ENCODE data around the gene ELAPOR1.

The ELAPOR1 gene

DNA sequence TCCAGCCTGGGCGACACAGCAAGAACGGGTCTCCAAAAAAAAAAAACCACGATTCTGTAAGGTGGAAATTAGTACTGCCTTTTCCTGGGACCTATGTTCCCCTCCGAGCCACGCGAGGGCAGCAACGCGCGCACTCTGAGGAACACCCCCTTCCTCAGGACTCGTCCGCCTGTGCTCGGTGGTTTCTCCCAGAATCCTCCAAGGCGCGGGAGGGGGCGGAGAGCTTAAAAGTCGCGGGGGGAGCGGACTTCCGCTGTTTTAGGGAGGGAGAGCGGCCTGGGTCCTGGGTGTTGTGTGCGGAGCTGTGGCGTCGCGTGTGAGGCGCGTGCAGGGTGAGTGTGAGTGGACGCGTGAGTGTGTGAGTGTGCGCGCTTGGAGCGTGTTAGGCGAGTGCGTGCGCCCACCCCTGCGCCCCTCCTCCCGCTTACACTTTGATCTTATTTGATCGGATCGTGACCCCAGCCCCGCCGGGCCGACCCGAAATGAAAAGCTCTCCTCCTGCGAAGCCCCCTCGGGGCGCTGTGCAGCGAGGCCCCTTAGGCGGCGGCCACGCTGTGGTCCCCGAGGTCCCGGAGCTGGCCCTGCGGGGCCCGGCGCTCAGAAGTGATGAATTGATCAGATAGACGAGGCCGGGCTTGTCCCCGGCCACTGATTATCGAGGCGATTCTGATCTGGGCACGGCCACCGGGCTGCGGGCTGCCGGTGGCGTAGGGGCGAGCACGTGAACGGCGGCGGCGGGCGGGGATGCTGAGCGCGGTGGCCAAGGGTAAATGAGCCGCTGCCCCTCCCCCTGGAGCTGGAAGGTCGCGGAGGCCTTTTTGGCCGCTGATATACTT lies 13.8 kb upstream of the ELAPOR1 start:
- DNase-seq = peak; percentile 66

DNA sequence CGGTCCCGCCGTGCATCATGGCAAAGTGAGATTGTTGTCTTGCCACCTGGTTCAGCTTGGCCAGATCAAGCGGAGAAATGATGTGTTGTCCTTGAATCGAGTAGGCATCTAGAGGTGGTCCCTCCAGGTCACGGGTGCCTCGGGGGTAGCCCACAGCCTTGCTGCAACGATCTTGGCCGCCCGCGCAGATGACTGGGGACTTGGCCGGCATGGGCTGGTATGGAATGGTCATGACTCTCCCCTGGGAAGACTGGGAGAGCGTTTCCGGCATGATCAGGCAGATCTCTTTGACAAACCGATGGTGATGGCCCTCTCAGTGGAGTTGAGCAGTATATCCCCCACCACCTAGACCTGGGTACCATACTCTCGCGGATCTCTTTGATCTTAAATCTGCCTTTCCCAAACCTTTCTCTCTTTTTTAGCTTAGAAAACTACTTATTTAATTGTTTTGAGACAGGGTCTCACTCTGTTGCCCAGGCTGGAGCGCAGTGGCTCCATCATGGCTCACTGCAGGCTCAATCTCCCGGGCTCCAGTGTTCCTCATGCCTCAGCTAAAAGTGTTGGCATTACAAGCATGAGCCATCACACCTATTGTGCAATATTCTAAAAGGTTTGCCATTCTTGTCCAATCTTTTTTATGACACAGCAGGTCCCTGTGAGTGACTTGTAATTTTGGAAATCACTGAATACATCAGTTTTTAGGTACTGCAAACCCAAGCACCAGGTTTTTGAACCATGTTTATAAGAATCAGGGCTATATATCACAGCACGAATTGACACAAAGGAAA lies 9.4 kb upstream of the ELAPOR1 start:
- DNase-seq = no peak

DNA sequence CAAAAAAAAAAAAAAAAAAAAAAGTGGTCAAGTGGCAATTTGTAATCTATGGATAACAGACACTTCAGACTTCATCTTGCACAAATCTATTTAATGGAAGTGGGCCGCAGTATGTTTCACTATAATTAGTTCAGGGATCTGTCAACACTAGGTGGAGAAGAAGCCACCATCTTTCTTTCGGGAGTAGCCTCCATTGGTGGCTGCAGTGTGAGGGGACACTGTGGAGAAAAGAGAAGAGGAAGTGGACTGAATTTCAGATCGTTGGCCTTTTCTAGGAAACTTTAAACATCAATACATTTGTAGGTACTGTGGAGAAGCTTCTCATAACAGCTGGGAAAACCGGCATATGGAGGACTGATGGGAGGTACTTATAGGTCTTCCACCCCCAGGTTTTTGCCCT lies 8.0 kb upstream of the ELAPOR1 start:
- DNase-seq = no peak

DNA sequence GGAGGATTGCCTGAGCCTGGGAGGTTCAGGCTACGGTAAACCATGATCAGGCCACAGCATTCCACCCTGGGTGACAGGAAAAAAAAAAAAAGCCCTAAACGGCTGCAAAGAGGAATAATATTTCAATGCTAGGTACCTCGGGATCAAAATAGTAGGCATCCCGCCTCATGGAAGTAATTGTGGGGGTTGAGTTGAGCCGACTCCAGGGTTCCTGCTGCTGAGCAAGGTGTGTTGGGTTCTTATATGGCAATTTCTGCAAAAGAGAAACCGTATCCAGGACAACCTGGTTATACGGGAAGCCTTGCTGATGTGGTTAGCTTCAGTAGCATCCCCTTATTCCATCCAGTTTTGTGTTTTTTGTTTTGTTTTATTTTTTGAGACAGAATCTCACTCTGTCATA lies 6.1 kb upstream of the ELAPOR1 start:
- DNase-seq = no peak

- DNase-seq = no peak
Observed at GRCh38 chr1:109109906-109110305, 4.0 kb upstream of the ELAPOR1 start.

DNA sequence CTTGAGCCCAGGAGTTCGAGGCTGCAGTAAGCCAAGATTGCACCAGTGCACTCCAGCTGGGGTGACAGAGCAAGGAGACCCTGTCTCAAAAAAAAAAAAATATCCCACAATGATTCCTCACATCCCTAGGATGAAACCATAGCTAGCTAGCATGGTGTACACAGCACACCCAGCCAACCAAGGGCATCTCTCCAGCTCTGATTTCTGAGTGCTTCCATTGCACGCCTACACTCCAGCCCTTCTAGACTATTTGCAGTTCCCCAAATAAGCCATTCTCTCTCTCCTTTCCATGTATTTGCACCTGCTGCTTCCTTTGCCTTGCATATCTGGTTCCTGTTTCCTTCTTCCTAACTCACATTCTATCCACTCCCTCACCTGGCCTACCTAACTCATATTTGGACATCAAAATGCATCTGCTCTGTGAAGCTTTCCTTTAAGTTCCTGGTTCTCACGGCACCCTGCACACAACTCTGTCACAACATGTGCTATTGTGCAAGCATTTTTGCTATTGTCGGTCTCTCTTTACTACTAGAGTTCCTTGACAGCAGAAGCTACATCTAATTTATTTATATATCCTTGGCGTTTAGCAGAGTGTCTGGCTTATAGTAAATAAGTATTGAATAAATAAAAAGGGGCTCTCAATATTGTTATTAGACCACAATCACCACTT lies 2.4 kb upstream of the ELAPOR1 start:
- no peak for DNase-seq

- no peak for DNase-seq
Observed at GRCh38 chr1:109112056-109112651, 1.8 kb upstream of the ELAPOR1 start.

DNA sequence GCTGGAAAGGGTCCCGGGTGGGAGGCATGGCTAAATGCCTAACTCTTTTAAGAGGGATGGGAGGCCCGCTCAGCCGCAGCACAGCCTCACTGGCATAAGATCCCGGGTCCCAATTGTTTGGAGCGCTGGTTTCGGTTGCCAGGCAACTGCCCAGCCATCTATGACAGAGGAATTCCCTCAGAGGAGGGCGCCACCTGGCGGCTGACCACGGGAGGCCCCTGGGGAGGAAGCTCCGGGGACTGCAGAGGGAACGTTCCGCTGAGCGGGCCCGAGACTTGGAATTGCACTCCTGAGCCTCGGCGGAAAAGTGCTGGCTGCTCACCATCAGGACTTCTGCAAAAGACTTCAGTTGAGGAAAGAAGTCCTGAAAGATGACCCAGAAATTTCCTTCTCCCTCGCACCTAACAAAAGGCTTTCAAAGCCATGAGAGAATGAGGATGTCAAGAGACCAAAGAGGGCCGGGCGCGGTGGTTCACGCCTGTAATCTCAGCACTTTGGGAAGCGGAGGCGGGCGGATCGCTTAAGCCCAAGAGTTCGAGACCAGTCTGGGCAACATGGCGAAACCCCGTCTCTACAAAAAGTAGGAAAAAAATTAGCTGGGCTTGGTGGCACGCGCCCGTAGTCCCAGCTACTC lies 1.1 kb upstream of the ELAPOR1 start:
- DNase-seq = no peak

DNA sequence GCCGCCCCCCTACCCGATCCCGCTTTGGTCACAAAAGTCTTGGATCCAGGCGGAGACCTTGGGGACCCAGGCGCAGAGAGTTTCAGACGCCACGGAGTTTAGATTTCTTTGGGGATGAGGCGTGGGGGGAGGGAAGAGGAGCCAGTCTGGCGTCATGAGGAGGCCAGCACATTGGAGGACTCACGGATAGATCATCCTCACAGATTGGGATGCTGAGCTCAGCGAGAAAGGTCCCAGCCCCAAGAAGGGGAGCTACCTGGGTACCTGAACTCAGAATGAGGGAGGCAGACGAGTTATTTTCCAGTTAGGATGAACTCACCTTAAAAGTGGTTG lies 393 bp downstream of the ELAPOR1 start:
- no peak for DNase-seq

DNA sequence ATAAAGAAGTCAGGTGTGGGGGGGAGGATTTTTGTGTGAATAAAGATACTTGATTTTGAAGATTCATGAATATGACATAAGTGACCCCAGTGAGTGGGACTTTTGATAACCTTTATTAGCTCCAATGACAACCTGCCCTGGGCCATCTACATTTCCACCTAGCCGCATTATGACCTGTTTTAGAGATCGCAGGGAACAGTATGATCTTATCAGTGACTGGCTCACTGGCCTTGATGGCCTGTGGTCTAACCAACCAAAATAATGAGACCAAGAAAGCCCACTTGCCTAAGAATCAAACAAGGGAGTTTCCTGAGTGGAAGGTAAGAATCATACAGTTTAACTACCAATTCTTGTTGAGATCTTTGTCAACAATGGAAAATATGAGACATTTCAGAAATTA lies 1.8 kb downstream of the ELAPOR1 start:
- no peak for DNase-seq

- no peak for DNase-seq
Observed at GRCh38 chr1:109116286-109116685, 2.4 kb downstream of the ELAPOR1 start.

DNA sequence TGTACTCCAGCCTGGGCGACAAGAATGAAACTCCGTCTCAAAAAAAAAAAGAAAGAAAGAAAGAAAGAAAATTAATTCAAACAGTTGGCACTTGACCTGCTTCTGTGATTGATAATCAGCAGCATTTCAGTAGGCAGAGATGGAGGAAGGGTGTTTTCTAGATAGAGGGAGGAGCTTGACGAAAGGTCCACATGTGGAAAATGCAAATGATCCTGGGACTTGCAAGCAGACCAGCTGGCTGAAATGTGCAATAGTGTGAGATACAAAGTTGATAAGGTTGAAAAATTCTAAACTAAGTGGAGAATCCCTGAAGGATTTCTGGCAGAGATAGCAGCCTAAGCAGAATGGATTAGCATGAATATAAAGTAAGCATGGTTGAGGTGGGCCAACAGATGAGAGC lies 4.2 kb downstream of the ELAPOR1 start:
- no peak for DNase-seq

DNA sequence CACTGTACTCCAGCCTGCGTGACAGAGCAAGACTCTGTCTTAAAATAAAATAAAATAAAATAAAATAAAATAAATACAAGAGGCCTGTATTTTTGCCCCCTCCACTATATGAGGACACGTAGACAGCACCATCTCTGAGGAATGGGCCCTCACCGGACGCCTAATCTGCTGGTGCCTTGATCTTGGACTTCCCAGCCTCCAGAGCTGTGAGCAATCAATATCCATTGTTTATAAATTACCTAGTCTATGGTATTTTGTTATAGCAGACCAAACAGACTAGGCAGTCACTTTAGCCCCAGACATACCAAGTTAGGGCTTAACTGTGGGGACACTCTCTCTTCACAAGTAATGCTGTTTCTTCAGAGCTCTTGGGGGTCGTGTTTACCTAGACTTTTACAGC lies 6.4 kb downstream of the ELAPOR1 start:
- DNase-seq = no peak

DNA sequence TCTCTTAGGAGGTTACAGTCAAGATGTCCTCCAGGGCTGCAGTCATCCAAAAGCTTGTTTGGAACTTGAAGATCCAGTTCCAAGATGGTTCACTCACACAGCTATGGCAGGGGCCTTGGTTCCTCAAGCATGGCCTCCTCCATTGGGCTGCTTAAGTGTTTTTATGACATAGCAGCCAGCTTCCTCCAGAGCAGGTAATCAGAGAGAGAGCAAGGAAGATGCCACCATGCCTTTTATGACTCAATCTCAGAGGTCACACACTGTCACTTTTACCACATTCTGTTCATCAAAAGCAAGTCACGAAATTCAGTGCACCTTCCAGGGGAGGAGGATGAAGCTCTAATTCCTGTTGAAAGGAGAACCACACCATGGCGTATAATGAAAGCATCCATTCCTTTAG lies 17.1 kb downstream of the ELAPOR1 start:
- DNase-seq = no peak

GRCh38 chr1:109131800-109132199 lies 17.9 kb downstream of the ELAPOR1 start:
- no peak for DNase-seq

DNA sequence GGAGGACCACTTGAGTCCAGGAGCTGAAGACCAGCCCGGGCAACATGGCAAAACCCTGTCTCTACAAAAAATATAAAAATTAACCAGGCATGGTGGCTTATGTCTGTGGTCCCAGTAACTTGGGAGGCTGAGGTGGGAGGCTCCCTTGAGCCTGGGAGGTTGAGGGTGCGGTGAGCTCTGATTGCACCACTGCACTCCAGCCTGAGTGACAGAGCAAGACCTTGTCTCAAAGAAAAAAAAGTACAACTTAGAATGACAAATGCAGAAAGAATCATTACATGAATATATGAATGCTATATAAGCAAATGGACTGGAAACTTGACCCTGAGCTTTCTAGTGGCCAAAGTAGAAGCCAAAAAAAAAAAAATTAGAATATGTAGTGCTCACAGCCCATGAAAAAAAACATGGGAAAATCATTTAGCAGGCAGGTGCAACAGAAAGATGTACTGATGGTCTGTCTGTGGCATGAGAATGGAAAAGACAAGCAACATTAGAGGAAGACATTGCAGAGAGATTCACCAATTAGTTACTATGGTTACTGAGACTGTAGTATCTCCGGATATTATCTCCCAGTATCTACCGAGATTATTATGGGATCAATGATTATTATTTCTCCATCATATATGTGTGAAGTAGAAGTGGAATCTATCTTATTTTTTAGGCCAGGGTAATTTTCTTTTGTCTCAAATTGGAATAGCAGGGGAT lies 19.2 kb downstream of the ELAPOR1 start:
- no peak for DNase-seq

DNA sequence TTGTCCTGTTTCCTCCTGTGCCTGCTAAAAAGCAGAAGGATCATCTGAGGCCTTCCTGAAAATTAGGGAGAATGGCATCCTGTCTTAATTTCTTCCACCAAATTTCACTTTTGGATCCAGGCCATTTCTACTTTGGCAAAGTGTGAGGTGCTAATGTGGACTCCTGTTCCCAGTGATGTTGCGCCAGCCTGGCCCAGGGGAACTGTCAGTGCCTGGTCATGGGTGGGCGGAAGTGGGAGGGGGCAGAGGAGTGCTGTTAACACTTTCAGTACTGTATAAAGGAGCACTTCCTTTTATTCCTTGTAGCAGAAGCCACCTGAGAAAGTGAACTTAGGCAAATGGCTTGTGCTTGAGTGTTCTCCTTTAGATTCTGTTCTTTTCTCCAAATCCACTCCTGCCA lies 19.9 kb downstream of the ELAPOR1 start:
- DNase-seq = no peak

- no peak for DNase-seq
Observed at GRCh38 chr1:109134423-109134822, 20.5 kb downstream of the ELAPOR1 start.

- no peak for DNase-seq
Observed at GRCh38 chr1:109135940-109136339, 22.0 kb downstream of the ELAPOR1 start.

DNA sequence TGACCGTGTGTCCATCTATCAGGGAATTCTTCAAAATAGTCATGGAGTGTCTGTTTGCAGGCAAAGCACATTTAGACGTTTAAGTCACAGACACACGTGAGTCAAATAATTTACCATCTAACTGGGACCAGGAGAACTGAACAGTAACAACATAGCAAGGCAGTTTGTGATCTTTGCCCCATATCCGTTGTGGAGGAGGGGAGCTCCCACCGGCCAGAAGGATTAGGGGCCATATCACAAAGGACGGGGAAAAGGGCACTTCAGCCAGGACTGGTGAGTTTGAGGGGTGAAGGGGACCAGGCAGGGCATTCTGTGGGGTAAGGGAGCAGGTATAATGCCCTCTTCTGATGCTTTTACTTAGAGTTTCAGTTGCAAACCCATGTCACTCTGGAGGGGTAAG lies 22.9 kb downstream of the ELAPOR1 start:
- DNase-seq = no peak

DNA sequence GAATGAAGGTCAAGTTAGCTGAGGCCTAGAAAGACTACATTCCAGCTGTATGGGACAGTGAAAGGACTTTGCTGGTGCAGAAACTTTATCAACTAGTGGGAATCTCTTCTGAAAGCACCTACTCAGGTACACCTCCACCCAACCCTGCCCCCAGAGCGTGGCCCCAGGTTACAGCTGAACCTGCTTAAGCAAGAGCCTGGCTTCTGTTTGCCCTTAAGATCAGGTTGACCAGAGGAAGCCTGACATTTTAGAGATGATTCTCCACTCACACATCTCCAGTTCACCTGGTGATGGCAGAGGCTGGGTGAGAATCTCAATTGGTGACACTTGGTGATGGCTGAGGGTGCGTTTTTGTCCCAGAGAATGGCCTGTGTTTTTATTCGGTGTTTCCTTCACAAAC lies 24.0 kb downstream of the ELAPOR1 start:
- no peak for DNase-seq

DNA sequence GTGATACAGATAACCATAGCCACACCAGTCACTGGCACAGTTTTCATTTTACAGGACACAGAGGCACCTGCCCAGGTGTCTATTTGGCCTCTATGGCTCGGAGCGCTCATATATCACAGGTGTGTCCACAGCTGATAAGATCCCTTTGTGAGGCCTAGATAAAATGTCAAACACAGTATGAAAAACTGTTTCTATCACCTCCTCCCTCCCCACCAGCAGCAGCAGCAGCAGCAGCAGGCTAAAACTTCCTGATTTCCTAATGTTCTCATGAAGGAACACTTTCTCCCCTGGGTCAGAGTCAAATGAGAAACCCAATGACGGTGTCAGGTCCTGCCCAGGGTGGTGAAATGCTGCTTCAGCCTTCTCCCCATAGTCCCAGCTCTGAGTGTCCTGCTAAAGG lies 24.4 kb downstream of the ELAPOR1 start:
- DNase-seq = no peak

Data from SIG-M5 (cell line).